Activated naive CD8-positive, alpha-beta T cell treated with anti-CD3 and anti-CD28 coated beads, Interleukin-2, amount 50 U/mL, for 16 hours (primary cell): ENCODE measurements around the gene DPH2.

Experiments
- DNase-seq: peaks from one replicate; pipeline ENCODE4 v3.0.0-alpha.2; 2020; ENCODE audit warnings: low read depth, low spot score

Gene DPH2

DNA sequence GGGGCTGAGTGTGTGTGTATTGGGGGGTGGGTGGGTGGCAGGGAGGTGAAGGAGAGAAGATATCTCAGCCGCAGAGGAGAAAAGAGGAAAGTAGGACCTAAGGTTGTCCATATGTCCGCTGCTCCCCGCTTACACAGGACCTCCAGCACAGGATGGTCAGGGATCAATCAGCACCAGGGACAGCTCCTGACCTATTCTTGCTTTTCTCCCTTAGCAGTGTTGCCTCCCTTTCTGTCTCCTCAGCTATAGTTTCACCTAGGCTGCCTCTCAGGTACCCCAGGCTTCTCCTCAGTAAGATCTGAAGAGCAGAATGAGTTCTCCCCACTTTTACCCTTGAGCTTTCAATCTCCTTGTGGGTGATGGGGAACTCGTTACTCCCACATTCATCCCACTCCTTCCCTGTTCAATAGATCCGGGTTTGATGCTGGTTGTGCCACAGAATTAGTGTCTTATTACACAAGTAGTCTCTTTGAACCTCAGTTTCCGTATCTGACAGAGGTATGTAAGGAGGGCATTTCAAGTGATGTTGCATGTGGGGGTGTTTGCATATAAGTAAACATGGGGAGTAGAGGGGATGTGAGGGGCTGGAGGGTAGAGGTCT, 1.4 kb upstream of the DPH2 start:
- DNase-seq: no peak

DNA sequence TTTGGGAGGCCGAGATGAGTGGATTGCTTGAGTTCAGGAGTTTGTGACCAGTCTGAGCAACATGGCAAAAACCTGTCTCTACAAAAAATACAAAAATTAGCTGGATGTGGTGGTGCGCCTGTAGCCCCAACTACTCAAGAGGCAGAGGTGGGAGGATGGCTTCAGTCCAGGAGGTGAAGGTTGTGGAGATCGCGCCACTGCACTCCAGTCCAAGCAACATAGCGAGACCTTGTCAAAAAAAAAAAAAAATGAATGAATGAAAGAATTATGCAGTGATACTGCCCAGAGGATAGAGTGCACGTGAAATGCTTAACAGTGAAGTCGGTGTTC, 429 bp upstream of the DPH2 start:
- DNase-seq: no peak

DNA sequence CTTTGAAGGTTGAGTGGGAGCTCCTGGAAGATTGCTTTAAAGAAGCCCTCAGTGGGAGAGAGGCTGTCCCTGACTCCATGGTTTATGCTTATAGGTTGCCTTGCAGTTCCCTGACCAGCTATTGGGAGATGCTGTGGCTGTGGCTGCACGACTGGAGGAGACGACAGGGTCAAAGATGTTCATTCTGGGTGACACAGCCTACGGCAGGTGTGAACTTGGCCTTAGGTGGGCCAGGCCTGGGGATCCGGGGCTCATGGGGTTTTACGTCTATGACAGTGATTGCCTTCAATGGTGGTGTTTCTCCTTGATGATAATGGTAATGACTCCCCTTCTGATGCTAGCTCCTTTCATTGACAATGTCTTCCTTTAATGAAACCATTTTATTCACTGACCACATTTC, 692 bp downstream of the DPH2 start:
- DNase-seq: no peak

DNA sequence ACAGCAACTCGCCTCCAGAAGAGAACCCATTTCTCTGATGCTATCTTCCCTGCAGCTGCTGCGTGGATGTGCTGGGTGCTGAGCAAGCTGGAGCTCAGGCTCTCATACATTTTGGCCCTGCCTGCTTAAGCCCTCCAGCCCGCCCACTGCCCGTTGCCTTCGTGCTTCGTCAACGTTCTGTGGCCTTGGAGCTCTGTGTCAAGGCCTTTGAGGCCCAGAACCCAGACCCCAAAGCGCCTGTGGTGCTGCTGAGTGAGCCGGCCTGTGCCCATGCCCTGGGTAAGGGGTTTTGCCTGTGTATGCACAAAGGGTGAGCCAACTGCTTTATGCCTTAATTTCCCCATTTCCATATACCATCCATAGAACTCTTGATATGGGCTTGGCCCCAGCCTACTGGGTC, 1.1 kb downstream of the DPH2 start:
- DNase-seq: no peak

DNA sequence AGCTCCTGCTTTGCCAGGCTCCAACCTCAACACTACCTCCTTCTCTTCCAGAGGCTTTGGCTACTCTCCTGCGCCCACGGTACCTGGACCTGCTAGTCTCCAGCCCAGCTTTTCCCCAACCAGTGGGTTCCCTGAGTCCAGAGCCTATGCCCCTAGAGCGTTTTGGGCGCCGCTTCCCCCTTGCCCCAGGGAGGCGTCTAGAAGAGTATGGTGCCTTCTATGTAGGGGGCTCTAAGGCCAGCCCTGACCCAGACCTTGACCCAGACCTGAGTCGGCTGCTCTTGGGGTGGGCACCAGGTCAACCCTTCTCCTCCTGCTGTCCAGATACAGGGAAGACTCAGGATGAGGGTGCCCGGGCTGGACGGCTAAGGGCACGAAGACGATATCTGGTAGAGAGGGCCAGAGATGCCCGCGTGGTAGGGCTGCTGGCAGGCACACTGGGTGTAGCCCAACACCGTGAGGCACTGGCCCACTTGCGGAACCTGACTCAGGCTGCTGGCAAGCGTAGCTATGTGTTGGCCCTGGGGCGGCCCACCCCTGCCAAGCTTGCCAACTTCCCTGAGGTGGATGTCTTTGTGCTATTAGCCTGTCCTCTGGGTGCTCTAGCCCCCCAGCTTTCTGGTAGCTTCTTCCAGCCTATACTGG, 1.6 kb downstream of the DPH2 start:
- no peak for DNase-seq

DNA sequence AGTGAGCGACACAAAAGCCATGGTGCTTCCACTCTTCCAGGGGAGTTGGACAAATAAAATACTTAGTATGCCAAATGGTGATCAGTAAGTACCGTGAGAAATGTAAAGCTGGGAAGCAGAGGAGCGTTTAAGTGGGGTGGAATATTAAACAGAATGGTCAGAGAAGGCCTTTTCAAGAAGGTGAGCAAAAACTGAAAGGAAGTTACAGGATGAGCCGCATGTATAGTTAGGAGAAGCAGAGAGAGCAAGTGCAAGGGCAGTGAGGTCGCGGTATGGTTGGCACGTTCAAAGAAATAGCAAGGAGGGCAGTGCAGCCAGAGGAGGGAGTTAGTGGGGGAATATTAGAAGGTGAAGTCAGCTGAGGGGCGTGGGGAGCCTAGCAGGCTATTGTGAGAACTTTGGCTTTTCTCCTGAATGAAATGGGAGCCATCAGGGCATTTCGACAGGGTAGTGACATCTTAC, 4.2 kb downstream of the DPH2 start:
- no peak for DNase-seq

DNA sequence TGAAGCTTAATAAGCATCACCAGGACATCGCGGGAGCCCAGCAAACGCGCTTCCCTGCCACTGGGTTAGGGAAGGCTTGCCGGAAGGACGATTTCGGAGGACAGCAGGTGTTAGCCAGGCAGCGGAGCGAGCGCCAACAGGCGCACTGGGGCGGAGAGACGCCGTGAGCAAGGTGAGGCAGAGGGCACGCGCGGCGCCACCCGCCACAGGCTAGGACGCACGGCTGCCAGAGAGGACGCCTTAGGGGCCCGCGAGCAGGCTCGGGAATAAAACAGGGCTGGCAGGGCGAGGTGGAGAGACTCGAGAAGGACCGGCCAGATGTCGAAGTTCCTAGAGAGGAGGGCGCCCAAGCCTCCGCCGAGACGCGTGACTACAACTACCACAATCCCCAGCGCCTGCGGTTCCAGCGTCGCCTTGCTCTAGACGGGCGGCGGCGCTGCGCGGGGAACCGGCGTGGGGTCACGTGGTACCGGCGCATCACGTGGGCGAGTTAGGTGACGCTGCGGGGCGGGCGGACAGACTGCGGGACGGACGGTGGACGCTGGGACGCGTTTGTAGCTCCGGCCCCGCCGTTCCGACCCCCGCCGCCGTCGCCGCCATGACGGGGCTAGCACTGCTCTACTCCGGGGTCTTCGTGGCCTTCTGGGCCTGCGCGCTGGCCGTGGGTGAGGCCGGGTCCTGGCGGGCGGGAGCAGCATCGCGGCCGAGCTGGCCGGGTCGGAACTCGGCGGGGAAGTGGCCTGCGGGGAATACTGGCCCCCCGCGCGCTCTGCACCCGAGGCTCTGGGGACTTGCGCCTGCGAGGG, 4.8 kb downstream of the DPH2 start, which contains the start of gene ATP6V0B:
Gene ATP6V0B (plus strand): TSS at position 518 of the 806 bp plus-strand sequence. CDS start 81 bp downstream, at position 599.
- peak; percentile 88 for DNase-seq

DNA sequence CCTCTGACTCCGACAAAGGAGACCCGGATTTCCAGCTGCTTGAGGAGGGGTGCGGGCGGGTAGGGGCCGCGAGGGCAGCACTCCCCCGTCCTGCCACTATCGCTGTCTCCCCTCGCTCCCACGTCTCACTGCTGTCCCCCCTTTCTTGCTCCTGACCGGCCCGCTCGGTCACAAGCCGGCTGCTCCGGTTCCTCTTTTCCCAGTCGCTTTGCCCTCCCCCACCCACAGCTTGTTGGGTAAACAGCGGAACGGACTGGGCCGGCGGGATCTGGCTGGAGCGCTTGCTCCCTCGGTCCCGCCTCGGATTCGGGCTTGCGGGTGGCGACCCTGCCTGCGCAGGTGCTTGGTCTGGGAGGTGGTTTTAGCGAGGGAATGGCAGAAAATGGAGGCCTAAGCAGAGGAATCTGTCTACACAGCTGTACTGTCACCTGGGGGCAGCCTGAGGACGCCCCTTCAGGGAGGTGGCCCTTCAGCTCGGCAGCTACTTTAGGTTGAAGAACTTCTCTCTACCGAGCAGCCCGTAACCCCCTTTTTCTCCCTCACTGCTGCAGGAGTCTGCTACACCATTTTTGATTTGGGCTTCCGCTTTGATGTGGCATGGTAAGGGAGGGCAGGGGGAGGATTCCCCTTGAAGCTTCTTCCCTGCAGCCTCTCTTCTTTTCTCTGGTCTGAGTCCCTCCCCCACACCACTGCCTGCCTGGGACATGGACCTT, 5.6 kb downstream of the DPH2 start:
- no peak for DNase-seq

DNA sequence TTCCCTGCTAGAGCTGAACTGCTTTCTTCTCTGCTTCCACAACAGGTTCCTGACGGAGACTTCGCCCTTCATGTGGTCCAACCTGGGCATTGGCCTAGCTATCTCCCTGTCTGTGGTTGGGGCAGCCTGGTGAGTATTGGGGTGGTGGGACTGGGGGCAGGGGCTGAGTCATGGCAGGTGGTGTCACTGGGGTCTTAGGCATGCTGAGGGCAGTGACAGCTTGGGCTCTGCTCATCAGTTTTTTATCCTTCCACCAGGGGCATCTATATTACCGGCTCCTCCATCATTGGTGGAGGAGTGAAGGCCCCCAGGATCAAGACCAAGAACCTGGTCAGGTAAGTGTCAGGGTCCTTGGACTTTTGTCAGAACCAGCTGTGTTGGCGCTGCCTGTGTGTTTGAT, 6.2 kb downstream of the DPH2 start:
- no peak for DNase-seq

DNA sequence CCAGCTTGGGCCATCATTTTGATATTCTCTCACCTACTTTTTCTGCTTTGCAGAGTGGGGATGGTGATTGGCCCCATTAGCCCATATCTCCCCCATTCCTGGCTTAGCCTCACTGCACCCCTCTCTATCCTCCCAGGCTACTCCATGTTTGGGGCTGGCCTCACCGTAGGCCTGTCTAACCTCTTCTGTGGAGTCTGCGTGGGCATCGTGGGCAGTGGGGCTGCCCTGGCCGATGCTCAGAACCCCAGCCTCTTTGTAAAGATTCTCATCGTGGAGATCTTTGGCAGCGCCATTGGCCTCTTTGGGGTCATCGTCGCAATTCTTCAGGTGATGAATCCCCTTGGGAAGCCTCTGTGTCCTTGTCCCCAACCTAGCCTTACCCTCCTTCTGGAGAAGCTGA, 7.1 kb downstream of the DPH2 start:
- no peak for DNase-seq

DNA sequence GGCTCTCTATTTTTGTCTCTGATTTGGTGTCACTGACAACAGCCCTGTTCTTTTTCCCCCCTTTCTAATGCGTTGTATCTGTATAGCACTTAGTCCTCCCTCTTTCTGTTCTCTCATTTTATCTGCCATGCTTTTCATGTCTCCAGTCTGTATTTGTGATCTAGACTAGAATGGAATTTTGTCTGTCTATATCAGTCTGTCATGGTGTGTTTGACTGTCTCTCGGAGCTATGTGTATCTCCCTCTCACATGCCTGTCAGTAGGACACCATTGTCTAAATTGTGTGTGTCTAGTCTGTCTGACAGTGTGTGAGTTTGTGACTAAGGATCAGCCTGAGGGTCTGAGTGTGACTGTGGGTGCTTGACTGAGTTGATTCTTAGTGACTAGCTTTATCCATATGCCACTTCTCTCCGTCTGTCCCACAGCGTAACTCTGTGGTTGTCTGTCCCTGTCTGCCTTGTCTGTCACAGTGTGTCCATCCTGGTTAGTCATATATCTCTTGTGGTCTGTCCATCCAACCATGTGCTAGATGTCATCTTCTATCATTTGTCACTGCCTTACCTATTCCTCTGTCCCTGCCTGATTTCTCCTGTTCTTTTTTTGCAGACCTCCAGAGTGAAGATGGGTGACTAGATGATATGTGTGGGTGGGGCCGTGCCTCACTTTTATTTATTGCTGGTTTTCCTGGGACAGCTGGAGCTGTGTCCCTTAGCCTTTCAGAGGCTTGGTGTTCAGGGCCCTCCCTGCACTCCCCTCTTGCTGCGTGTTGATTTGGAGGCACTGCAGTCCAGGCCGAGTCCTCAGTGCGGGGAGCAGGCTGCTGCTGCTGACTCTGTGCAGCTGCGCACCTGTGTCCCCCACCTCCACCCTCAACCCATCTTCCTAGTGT, 7.8 kb downstream of the DPH2 start:
- no peak for DNase-seq

DNA sequence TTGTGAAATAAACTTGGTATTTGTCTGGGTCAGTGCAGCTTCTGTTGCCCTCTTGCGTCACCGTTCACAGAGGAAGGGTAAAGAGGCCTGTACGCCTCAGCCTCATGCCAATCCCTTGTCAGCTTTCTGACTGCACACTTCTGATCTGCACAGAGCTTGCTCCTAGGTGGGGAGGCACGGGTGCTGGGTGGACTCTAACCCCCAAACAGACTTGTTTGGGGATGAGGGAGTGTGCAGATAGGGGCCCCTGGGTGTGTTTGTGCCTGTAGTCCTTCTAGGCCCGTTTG, 8.4 kb downstream of the DPH2 start:
- no peak for DNase-seq

DNA sequence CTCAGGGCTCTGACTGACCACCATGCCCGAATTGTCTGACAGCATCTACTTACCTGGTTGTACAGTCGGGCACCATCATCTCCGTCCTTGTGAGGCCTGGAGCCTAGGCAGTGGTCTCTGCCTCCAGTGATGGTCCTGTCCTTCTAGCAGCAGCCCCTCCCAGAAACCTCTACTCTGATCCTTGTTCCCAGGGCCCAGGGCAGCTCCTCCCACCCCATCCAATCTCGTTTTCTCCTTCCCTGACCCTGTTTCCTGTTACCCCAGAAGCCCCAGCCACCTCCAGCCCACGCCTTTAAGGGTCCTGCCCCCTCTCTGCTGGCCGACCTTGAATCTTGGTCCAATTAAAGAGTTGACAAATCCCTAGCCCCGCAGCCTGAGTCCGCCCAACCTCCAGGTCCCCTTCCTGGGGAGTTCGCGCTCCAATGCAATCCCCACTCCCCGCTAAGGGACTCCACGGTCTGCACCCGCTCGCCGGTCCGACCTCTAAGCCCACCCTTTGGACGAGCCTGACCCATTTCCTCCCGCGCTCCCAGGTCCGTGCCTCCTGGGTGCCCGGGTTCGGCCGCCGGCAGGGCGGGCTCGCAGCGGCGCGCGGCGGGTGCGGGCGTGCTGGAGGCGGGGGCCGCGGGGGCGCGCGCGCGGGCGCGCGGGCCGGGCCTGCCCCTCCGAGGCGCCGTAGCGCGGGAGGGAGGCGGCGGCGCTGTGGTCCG, 8.9 kb downstream of the DPH2 start, which contains the start of gene B4GALT2:
Gene B4GALT2 (plus strand): TSS at position 660 of the 710 bp plus-strand sequence. CDS start 1,951 bp downstream, outside the sequence.
- no peak for DNase-seq

DNA sequence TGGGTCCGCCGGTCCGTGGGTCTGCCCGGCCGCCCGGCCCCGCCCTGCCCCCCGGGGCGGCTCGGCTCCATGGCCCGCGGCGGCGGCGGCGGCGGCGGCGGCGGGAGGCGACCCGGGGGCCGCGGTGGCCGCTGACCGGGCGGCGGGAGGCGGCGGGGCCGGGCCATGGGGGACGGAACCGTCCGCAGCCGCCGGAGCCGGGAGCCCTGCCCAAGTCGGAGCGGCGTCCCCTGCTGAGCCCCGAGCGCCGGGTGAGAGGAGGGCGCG, 9.4 kb downstream of the DPH2 start:
- no peak for DNase-seq

DNA sequence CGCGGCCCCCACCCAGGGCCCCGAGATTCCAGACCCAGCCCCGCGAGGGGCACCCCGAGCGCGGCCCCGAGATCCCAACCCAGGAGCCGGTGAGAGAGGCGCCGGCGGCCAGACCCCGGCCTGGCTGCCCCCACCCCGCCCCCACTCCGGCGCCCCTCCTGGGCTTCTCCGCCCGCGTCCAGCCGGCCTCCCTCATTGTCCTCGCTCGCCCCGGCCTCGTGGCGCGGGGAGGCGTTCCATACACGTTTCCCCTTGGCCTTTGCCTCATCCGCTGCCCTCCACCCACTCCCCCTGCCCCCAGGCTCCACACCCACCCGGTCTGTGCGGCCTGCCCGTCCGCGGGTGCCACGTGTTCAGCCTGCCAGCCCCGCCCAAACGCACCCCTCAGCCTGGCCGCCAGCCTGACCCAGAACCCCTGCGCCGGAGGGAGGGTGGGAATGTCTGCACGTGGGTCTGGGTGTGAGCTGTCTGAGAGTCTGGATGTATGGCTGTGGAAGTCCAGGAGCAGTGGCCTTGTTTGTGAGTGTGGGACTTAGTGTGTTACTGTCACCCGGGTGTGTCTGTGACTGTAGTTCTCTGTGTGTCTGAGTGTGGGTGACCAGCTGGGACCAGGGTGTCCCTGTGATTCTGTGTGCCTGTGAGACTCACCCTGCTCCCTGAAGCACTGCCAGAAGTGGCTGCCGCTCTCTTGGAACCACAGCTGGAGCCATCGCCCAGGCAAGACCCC, 9.9 kb downstream of the DPH2 start:
- no peak for DNase-seq

DNA sequence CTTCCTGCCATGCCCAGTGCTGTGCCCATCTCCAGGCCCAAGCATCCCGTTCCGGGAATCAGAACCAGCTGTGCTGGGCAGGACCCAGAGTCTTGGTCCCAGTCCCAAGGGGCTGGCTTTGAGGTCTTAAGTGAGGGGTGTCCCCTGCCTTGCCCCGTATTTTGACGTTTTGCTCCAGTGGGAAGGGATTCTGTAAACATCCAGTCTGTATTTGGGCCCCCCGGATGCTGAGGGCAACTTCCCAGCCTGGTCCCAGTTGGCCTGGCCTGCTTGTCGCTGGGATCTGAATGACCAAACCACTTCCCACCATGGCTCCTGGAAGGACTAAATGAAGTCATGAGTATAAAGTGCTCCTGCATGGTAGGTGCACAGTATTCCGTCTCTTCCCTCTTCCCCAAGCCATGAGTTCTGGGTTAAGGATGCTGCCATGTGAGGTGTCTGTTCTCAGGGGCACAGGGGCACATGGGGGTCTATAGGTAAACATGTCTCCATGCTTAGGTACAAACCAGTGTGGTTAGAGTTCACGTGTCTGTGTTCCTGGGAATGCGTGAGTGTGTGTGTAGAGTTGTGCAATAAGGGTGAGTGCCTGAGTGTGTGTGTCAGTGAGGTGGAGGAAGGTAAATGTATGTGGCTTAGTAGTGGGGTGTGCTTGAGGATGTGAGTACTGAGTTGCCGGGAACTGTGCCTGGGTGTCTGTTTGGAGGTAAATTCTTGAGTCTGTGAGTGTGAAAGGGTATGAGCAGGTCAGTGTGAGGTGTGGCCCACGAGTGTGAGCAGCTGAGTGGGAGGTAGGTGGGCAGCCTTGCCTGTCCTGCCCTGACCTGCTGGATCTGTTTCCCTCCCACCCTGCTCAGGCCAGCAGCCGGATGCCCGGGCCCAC, 10.7 kb downstream of the DPH2 start:
- no peak for DNase-seq

DNA sequence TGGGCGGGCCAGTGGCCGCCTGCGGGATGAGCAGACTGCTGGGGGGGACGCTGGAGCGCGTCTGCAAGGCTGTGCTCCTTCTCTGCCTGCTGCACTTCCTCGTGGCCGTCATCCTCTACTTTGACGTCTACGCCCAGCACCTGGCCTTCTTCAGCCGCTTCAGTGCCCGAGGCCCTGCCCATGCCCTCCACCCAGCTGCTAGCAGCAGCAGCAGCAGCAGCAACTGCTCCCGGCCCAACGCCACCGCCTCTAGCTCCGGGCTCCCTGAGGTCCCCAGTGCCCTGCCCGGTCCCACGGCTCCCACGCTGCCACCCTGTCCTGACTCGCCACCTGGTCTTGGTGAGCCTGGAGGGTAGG, 11.3 kb downstream of the DPH2 start:
- DNase-seq: no peak

DNA sequence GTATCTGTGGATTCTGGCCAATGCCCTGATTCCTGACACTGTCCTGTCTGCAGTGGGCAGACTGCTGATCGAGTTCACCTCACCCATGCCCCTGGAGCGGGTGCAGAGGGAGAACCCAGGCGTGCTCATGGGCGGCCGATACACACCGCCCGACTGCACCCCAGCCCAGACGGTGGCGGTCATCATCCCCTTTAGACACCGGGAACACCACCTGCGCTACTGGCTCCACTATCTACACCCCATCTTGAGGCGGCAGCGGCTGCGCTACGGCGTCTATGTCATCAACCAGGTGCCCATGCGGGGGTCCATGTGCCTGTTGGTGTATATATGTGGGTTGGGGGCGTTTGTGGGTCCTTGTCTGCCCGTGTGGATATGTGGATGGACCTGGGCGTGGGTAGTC, 11.8 kb downstream of the DPH2 start:
- no peak for DNase-seq

DNA sequence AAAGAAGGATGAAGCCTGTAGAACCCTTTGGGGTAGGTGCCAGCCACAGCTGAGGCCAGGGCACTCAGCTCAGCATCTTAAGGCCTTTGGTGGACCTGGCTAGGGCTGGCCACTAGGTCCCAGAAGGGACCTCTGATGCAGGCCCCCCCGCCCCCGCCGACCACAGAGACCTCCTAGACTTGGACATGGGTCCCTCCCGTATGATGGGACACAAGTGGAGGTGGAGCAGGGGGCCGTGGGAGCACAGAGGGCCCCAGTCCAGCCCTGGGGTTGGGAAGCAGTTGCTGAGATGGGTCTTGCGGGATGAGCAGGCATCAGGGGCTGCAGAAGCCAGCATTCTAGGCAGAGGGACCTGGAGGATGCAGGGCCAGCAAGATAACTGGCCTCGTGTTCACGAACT, 12.4 kb downstream of the DPH2 start:
- no peak for DNase-seq
